GM19328 (cell line): Measurements from ENCODE around the gene GSC.

ENCODE experiments used
- ATAC-seq: cut with Tn5 transposase; IDR thresholded peaks from one replicate; pipeline ENCODE4 v1.9.1; 2021; ENCODE audit warnings: mild to moderate bottlenecking, moderate library complexity; ENCODE audit not compliant: unreplicated experiment

GSC gene

DNA sequence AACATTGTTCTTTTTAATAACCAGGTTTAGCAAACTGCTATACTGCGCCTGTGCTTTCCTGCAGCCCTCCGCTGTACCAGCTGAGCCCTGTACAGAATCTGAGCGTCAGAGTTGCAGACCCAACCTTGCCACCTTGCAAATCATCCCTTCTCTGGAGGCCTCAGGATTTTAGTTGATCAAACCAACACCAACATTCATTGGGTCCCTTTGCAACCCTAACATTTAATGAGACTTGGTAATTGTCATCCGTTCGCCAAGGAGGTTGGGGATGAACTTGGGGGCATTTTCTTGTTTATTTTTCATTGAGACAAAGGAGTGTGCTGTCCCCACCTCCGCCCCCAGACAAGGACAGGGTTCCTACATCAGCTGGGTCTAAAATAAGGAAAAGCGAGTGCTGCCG is 2.6 kb upstream of the GSC start:
- no peak for ATAC-seq

DNA sequence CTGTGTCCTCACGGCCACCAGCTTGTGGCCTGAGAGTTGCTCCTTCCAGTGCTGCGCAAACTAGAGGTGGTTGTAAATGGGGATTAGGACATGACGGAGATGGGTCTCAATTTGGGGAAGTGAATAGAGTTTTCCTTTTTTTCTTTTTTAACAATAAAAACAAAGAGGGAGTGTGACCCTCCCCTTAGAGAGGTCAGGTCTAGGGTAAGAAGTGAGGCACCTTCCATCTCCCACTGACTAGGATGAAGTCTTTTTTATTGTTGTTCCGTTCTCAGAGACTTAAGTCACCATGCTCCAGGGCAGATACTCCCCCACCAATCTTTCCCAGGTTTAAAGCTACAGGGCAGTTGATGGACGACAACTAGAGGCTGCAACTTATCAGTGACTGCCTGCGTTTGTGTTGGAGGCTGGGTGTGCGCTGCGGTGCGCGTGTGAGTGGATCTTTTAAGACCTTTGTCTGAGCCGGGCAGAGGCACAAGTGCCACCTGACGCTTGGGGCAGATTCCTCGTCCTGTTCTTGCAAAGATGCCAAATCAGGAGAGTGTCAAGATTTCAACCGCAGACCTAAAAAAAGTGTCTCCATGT is 2.1 kb upstream of the GSC start:
- ATAC-seq, result no peak

DNA sequence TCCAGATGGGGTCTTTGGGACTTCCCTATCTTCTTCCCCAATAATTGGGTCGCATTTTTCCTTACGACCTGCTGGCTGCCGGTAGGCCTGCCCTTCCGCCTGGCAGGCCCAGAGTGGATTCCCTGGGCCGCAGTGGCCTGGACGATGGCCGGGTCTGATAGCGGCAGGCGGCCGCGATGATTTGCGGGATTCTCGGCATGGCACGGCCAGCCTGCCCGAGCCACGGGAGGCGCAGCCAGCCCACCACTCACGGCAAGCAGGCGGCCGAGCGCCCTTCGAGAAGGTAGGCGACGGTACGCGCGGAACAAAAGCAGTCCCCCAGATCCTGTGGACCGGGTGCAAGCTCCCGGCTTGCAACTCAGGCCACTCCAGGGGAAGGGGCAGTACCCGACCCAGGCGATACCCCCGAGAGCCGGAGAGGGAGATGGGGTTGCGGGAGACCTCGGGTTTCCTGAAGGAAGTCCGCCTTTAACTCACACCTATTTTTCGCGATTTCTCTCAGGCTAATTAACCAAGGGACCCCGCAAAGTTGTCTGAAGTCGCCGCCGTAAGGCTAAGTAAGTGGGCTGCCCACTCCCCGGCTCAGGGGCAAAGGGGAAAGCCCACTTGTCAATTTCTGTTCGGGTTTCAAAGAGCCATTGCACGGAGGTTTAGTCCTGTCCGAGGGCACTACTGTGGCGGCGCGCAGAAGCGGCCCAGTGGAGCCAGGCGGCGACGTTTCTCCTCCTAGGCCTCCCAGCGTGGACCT is 1.4 kb upstream of the GSC start:
- ATAC-seq, result no peak

DNA sequence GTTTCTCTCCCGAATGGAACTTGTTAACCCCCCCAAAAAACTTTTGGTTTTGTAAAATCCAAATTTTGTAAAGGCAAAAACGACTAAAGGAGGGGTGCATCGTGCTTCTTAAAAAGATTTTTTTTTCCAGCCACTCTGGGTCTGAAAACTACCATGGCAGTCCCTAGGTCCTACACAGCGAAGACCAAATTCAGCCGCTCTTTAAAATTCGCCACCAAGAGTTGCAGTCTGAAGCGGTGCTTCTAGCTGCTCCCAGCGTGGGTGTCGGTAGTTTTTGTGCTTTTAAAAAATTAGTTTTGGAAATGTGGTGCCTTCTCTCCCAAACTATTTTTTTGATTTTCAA is 873 bp upstream of the GSC start:
- ATAC-seq, result no peak

DNA sequence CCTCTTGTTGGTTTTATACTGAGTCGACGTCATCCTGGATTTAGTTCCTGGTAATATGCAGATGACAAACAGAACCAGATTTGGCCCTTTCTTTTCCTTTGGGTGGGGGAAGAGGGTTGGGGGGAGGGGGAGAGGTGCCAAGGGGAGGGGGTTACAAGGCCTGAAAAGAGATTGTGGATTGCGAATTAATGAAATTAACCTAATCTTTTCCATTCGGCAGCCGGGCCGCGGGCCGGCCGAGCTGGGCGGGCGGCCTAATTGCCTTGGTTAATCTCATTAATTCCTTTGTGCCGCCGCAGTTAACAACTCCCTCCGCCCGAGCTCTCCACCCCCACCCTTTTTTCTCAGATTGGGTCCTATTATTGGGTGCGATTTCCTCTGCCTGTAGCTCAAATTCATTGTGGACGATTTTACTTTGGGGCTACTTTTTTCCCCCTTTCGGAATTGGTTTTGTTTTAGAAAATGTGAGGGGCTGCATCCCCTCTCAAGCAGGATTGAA is 387 bp upstream of the GSC start:
- ATAC-seq, result no peak

DNA sequence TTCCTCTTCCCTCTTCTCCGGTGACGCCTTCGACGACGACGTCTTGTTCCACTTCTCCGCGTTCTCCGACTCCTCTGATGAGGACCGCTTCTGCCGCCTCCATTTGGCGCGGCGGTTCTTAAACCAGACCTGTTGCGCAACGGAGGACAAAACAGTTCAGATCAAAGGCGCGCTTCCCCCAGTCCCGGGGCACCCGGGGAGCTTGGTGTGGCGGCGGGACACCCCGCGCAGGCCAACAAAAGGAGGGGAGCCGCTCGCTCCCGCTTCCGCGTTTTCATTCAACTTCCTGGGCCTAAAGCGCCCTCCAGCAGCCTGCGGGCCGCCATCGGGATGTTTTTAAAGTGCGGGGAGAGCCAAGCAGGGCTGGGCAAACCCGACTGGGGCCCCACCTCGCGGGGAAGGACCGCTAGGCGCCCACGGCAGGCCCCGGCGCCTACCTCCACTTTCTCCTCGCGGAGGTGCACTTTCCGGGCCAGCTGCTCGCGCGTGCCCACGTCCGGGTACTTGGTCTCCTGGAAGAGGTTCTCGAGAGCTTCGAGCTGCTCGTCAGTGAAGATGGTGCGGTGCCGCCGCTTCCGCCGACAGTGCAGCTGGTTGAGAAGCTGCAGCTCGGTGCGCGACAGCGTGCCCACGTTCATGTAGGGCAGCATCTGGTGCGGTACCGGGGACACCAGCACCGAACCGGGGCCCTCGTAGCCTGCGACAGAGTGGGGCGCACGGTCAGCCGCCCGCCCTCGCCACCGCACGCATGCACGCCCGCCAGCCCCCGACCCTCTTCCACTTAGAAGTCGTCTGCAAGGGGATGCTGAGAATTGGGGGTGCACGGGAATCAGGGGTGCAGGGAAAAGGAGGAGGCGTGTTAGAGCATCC is 1.2 kb downstream of the GSC start:
- ATAC-seq, result no peak

DNA sequence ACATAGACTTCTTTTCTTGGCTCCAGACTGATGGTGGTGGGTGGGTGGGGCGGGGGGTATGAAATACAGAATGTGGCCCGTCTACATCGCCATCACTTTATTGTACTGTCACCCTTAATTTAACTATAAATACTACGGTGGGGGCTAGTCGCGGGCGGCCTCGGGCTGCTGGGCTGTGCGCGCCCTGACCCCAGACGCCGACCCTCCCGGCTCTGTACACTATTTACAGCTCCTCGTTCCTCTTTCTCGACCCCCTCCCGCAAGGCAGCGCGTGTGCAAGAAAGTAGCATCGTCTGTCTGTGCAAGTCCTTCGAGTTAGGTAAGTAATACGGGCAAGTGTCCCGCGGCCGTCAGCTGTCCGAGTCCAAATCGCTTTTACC is 1.8 kb downstream of the GSC start:
- ATAC-seq, result no peak

DNA sequence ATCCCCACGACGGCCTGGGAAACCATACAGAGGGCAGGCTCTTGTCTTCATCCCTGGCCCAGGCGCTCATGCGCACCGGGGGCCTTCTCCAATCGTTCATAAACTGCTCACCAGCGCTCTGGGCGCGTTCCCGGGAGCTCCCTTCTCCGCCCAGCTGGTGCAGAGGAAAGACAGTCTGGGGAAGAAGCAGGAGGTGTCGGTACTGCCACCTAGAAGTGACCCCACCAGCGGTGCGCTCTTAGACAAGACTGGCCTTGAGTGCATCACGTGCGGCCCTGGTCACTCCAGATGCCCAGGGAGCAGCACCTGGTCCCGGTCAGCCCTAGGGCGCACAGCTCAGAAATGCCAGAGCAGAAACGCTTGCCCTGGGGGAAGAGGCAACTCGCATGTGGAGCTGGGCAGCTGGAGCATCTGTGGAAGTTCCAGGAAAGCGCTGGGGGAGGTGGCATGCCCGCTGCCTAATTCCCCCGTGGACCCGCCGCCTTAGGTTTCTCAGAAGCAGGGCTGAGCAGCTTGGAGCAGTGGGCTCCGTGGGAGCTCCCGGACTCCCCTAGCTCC is 2.5 kb downstream of the GSC start:
- ATAC-seq, result no peak

DNA sequence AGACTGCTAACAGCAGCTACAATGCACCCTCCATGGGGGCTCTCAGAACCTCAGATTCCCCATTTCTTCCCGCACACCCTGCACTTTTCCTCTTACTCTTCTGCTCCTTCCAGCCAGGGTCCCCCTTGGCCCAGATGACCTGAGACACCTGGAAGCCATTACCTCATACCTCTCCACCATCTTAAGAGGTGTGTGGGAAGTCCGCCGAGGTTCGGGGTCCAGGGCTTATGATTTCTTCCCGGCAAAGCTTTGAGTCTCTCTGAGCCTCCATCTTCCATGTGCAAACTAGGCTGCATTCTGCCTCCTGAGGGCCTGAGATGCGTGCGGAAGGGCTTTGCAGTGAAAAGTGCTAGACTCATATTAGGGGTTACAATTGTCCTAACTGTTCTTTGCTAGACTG is 5.3 kb downstream of the GSC start:
- ATAC-seq, result no peak

DNA sequence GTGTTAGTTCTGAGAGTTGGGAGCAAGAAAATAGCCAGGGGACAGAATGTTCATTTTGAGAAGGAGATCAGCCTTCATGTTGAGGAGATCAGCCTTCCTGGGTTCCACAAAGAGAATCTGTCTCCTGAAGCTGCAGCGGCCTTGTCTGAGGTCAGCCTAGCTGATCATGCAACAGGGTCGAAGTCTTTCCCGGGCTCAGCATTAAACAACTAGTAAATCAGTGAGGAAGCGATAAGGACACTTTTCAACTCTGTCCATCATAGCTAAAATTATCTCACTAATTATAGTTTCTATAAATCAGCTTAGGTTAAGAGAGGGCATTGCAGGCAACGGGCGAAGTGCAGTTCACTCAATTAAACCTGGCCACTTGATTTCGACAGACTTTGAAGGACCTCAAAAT is 7.5 kb downstream of the GSC start:
- no peak for ATAC-seq

DNA sequence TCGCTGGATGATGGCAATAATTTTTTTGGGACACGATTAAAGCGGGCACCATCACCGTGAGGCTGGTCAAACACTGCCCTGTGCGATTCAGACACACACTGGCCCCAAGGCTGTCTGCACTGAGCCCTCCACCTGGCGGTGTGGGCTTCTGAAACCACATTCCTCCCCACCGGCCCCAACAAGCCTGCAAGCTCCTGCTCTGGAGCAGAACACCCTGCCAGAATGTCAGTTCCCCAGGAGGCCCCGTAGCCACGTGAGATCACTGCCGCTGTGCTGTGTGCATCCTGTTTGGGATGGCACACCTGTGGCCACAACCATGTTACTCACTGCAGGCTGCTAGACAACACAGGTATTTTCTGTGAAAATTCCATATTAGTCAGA is 7.9 kb downstream of the GSC start:
- ATAC-seq, result no peak

DNA sequence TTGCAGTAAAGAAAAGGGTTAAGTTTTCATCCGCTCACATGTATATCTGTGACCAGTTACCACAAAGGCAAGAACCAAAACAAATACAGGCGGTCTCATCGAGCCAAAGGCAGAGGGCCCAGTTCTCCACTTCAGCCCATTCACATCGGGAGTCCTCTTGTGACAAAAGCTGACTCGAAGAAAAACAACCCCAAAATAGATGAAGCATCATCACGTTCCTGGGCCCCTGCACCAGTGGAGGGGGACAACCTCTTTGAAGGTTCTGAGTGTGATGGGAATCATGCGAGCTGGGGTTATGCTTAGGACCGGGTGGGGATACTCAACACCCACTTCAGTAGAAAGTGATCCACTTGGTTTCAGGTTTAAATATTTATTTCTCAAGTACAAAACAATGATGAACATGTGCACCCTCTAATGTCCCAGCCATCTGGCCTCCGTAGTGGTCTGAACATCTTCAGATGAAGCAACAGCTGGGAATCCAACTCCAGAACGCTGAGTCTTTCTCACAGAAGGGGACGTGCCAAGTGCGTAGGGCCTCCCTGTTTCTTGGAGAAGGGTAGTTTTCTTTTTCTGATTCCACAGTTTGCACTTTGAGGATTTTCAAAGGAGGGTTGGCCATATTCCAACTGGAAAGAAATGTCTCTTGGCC is 8.4 kb downstream of the GSC start:
- ATAC-seq, result no peak

DNA sequence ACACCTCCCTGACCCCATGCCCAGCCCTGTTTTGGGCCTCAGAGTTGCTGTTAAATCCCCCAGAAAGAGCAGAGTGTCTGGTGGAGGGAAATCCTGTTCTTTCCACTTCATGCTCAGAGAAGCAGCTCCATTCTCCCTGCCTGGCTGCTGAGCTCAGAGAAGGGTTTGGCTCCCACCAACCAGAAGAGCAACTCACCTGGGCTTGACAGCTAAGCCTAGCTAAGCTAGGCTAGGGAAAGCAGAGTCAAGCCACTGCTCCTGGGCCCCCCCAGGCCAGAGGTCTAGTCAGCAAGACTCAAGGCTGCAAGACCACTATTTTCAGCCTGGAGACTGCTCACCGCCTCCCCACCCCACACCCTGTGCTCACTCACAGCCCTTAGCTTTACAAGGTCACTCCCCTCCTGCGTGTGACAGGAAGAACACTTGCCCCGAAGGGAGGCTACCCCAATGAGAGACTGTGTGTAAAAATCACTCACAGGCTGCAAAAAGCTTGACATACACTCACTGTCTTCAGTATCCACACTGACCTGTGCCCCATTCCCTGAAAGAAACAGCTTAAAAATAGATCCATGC is 13.5 kb downstream of the GSC start:
- no peak for ATAC-seq

DNA sequence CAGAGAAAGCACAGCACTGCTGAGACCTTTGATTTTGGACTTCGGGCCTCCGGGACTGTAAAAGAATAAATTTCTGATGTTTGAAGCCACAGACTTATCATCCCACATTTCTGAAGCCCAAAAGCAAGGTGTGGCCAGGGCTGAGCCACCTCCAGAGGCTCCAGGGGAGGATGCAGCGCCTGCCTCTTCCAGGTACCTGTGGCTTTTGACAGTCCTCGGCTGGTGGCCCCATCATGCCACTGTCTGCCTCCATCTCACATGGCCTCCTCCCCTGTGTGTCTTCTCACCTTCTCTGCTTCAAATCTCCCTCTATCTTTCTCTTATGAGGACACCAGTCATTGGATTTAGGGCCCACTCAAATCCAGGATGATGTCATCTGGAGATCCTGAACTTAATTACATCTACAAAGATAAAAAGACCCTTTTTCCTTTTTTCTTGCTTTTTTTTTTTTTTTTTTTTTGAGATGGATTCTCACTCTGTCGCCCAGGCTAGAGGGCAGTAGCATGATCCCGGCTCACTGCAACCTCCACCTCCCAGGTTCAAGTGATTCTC is 15.4 kb downstream of the GSC start:
- no peak for ATAC-seq

DNA sequence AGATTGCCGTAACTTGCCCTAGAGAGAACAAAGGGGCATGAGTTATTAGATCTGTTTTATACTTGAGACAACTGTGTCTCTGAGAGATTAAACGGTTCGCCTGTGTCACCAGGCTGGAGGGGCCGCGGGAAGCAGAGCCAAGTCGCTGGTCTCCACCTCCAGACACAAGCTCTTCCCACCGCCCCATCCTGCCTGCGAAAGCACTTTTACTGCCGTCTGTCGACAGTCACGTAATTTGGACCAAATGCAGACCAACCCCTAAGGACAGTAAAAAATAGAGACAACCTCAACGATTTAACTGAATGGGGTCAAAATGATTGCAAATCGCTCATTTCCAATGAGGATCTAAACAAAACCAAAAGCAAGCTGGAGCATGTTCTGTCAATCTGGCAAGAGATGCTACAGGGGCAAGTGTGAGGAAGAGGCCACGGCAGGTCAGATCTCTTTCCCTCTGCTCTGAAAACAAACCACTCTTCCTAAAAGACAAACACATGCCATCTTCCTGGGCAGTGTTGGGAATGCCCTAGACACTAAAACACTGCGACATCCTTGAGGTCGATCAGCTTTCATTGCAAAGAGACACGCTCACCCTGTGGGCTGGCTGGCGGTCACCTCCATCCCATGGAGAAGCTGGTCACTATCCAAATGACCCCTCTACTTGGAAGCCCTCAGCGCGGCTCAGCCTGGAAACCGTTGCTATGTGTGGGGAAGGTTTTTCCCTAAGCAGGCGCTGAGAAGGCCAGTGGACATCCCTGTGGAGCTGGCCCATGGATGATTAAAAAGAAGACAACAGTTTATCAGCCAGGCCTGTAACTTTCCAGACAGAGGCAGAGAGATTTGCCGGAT is 17.1 kb downstream of the GSC start:
- no peak for ATAC-seq

DNA sequence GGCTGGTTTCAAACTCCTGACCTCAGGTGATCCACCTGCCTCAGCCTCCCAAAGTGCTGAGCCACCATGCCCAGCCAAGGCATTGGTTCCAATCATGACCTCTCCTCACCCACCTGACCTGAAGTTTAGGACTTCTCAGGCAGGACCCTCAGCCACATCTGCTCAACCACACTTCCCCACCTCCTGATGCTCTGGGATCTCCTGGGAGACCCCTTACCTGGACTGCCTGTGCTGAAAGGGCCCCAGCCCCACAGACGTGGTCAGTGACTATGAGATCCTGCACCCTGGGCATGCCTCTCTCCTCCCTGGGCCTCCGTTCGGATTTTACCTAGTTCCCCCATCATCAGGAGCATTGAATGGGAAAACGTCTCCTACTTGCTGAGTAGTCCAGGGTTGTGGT is 18.0 kb downstream of the GSC start:
- ATAC-seq, result no peak

DNA sequence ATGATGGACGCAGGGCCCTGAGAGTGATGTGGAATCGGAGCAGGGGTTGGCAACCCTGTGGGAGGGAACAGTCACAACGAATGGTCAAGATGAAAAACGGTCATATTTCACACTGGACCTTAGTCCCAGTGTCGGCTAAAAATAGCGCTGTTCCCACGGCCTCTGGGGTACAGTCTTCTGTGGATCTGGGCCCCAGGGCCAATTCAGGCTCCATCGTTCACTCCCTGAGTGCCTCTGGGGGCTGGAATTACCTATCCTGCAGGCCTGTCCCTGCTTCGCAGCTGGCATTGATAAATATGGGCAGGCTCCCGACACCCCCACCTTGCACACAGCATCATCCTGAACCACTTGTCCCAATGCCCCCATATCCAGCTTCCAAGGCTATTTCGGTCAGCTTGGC is 18.6 kb downstream of the GSC start:
- no peak for ATAC-seq

DNA sequence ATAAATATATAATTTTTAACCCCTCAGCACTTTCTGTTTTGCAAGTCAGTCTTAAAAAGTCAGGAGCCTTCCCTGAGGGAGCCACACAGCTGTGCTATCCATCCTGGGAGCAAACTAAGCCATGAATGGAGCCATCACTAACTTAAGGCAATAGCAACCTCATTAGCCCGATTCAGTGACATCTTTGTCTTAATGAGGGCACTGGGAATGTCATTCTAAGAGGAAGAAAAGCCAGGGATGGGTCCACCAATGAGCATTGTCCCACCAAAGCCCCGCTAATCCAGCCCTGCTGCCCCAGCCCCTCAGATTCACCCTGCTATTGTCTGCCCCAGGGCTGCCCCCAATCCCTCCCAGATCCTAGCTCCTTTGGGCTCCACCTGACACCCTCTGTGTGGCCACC is 19.5 kb downstream of the GSC start:
- no peak for ATAC-seq

DNA sequence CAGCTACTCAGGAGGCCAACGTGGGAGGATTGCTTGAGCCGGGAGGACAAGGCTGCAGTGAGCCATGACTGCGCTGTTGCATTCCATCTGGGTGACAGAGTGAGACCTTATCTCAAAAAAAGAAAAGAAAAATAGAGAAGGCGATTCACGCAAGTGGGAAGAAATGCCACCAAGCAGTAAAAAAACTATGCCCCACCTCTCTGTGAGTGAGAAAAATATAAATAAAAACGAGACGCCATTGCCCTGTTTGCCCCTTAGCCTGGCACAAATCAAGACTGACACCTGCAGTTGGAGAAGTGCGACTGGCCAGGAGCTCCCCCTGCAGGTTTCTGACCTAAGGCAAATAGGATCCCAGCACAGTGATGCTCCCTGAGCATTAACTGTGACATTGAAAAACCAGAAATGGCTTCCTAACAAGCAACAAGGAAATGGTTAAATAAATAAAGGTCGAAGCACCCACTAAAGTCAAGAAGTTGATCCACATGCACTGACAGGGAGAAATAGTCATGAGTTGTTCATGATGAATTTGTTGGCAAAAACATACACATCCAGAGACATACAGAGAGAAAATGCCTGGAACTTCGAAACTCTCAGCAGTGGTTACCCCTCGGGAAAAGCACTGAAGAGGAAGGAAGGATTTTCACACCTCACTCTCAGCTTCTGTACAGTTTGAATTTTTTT is 21.1 kb downstream of the GSC start:
- ATAC-seq, result no peak
